GM21515 (cell line): ENCODE data around the gene ZFYVE28.
"Not testable (repeated sequence)": the region's sequence is repeated elsewhere in the genome, so short reads cannot be mapped to it uniquely, and the experiment has no call there.

Experiments used
- ATAC-seq: cut with Tn5 transposase; IDR thresholded peaks from one replicate; pipeline ENCODE4 v1.9.1; 2021; ENCODE audit not compliant: unreplicated experiment

Gene ZFYVE28

DNA sequence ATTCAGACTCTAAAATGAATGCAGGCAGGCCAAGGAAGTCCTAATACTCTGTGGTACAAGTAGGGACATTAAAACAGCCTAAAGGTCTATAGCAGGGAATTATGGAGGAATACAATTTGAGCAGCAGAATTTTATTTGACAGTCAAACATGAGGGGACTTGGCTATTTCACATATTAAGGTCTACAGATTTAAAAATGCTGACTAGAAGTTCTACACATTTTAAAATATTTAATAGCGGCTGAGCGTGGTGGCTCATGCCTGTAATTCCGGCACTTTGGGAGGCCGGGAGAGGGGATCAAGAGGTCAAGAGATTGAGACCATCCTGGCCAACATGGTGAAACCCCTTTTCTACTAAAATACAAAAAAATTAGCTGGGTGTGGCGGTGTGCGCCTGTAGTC is 187.4 kb downstream of the ZFYVE28 start:
- no peak for ATAC-seq

DNA sequence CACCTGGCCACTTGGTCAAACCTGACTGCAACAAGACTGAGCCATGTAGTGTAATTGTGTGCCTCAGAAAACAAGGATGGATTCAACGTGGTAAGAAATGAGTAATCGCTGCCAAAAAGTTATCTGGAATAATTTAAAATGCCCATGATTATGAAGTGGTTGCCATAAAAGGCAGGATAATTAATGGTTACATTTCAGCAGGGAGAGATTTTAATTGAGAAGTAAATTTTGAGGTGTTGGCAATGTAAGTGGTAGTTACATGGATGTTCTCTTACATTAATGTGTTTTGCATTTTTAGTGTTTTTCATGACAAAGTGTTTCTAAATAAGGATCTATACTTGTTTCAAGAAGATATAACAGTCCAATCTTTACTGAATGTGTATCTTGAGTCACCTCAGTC is 192.2 kb downstream of the ZFYVE28 start:
- no peak for ATAC-seq

DNA sequence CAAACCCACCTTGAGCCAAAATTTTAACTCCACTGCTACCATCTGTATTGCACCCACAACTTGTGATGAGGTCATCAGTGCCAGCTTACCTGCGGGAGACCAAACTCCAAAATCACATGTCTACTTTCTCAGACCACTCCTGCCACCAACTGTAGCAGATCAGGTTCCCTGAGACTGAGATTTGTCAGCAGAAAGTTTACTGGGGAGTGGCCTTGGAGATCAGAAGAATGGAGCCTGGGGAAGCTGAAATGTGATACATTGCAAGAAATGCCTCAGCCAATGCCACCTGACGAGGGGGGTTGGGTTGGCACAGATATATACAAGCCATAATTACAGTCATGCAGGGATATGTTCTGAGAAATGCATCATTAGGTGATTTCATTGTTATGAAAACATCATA is 195.6 kb downstream of the ZFYVE28 start:
- no peak for ATAC-seq

DNA sequence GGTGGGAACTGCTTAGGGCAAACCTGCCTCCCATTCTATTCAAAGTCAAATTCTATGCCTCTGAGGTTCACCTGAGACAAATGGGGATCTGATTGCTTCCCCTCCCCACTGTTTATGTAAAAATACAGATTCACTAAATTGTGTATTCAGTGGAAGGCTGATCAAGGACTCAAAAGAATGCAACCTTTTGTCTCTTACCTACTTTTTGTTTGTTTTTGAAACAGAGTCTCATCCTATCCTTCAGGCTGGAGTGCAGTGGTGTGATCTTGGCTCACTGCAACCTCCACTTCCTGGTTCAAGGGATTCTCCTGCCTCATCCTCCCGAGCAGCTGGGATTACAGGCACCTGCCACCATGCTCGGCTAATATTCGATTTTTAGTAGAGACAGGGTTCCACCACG is 197.1 kb downstream of the ZFYVE28 start:
- not testable (repeated sequence) for ATAC-seq

DNA sequence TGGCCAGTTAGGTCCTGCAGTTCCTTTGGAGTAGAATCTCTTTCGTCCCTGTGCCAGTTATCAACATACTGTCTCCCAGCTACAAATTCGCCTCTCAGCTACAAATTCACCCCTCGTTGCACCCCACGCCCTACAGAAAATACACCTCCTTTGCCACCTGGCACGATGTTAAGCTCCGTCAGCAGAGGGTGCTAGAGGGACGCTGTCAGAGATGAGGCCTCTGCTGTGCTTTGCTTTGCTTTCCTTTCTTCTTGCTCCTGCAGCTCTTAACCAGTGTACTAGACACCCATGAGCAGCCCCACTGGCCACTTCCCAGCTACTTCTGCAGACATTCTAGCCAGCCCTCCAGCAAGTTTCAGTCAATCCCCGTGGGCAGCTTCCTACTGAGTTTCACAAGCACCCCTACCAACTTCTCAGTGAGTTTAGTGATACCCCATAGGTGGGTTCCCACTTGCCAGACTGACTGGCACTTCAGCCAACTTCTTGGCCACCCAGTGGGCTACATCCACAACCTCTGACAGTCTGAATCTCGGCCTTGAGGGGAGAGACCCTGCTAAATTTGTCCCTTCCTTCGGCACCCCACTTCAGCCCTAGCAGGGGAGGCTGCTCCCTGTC is 198.3 kb downstream of the ZFYVE28 start:
- ATAC-seq = peak; percentile 72
